Measurements from ENCODE around the gene PLA2G4E. TPM values are rescaled to one million over a fixed set of nuclear protein-coding genes. Genes with fewer than 3 reads are reported as not detected.

The PLA2G4E gene
- total RNA-seq, 5 donors from 2014 or later (not counting 1 experiment from before 2014, with no cell fraction given): not detected

DNA sequence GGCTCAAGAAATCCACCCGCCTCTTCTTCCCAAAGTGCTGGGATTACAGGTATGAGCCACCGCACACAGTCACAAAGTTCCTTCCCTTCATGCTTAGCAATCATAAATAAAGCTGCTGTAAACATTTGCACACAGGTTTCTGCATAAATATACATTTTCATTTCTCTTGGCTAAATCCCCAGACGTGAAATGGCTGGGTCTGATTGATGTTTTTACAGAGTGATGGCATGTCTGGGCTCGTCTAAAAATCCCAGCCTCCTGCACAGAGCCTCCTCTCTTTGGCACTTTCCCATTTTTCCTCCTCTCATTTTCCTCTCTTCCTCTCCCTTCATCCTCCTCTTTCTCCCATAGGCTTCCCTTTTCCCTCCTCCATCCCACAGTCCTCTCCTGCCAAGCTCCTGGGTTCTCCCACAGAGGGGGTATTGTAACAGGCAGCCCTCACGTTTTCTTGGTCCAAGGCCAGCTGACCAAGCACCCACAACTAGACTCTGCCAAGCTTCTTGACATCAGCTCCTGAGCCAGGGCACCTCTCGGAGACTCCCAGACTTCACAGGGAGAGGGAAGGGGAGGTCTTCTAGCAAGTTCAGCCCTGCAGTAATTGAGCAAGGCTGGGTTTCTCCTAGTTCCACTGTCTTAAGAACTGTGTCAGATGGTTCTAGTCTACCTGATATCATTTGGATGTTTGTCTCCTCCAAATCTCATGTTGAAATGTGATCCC is 10.5 kb upstream of the PLA2G4E start:
- no peaks in the 10 kb centered on the region for H3K36me3 Mint-ChIP-seq
- WGBS (ENCODE audit: insufficient coverage): 100% methylated on average over 1 of the region's 6 CpGs
- ChIA-PET CTCF (interaction anchor here in 1 of 2 donors (0.5 kb wide), 1 partner anchor 758 kb away, joined by 4 read pairs; no protein-coding TSS in a partner anchor), POLR2A (no interaction called here)
- no peaks in the 10 kb centered on the region for H3K36me3 ChIP-seq (ENCODE audit: control insufficient read depth in 2 of 2, extremely low read depth in 1 of 2, insufficient read depth in 1 of 2, low read length in 1 of 2)
- no peak overlapping the region for H3K27ac ChIP-seq (ENCODE audit: low read length)
- ATAC-seq (replicated peaks in 1 of 4) (no peak), DNase-seq (no peak)
- H3K9me3 ChIP-seq: no peaks in the 10 kb centered on the region
- peaks cover 6 to 8% (median 6%) of the 10 kb centered on the region in 3 donors for H3K4me1 Mint-ChIP-seq
- H3K9me3 Mint-ChIP-seq: no peaks in the 10 kb centered on the region
- H3K27ac Mint-ChIP-seq: no peak overlapping the region
- peaks cover 0 to 5% of the 10 kb centered on the region in 2 experiments for H3K4me1 ChIP-seq (ENCODE audit: control insufficient read depth in 1 of 2, extremely low read depth in 1 of 2, insufficient read depth in 2 of 2, low read length in 2 of 2)
- H3K4me3 Mint-ChIP-seq: no peak overlapping the region
- peaks cover 0 to 6% of the 10 kb centered on the region in 2 experiments for H3K27me3 ChIP-seq (replicated peaks in 1 of 2; ENCODE audit: control insufficient read depth in 2 of 2, extremely low read depth in 1 of 2, insufficient read depth in 2 of 2, low read length in 1 of 2)
- no peak overlapping the region for H3K4me3 ChIP-seq (ENCODE audit: control insufficient read depth in 1 of 2, extremely low read depth in 1 of 2, low read length in 1 of 2)
- peaks cover 0 to 2% of the 10 kb centered on the region in 2 donors for H3K27me3 Mint-ChIP-seq

- CTCF ChIA-PET: no interaction called here
- POLR2A ChIA-PET: no interaction called here
- WGBS (ENCODE audit: insufficient coverage): 82% methylated on average over 6 of the region's 7 CpGs
These were observed 6.7 kb upstream of the PLA2G4E start for GRCh38 chr15:42027521-42027920.

GRCh38 chr15:42024303-42024702 is 3.5 kb upstream of the PLA2G4E start:
- Mint-ChIP-seq H3K9me3 (no peaks in the 10 kb centered on the region), H3K27ac (no peak overlapping the region), H3K36me3 (no peaks in the 10 kb centered on the region), H3K27me3 (peaks cover 0 to 3% of the 10 kb centered on the region in 2 donors), H3K4me1 (no peaks in the 10 kb centered on the region), H3K4me3 (no peak overlapping the region)
- Histone ChIP-seq H3K4me1 (ENCODE audit: control insufficient read depth in 1 of 2, extremely low read depth in 1 of 2, insufficient read depth in 2 of 2, low read length in 2 of 2) (no peaks in the 10 kb centered on the region), H3K27me3 (replicated peaks in 1 of 2; ENCODE audit: control insufficient read depth in 2 of 2, extremely low read depth in 1 of 2, insufficient read depth in 2 of 2, low read length in 1 of 2) (peaks cover 0 to 5% of the 10 kb centered on the region in 2 experiments), H3K27ac (ENCODE audit: low read length) (no peak overlapping the region), H3K36me3 (ENCODE audit: control insufficient read depth in 2 of 2, extremely low read depth in 1 of 2, insufficient read depth in 1 of 2, low read length in 1 of 2) (no peaks in the 10 kb centered on the region), H3K4me3 (ENCODE audit: control insufficient read depth in 1 of 2, extremely low read depth in 1 of 2, low read length in 1 of 2) (no peak overlapping the region), H3K9me3 (no peaks in the 10 kb centered on the region)
- ChIA-PET CTCF (no interaction called here), POLR2A (no interaction called here)
- DNase-seq: no peak
- WGBS (ENCODE audit: insufficient coverage): 100% methylated on average over 1 of the region's 4 CpGs
- no peak for ATAC-seq (replicated peaks in 1 of 4)

More at GRCh38 chr15:42027521-42027920, 6.7 kb upstream of the PLA2G4E start:
- H3K9me3 ChIP-seq: no peaks in the 10 kb centered on the region
- ATAC-seq (replicated peaks in 1 of 4): no peak
- Mint-ChIP-seq H3K27me3 (peaks cover 0 to 3% of the 10 kb centered on the region in 2 donors), H3K4me1 (no peaks in the 10 kb centered on the region), H3K4me3 (no peak overlapping the region), H3K27ac (no peak overlapping the region), H3K9me3 (no peaks in the 10 kb centered on the region), H3K36me3 (no peaks in the 10 kb centered on the region)
- no peak overlapping the region for H3K4me3 ChIP-seq (ENCODE audit: control insufficient read depth in 1 of 2, extremely low read depth in 1 of 2, low read length in 1 of 2)
- H3K36me3 ChIP-seq (ENCODE audit: control insufficient read depth in 2 of 2, extremely low read depth in 1 of 2, insufficient read depth in 1 of 2, low read length in 1 of 2): no peaks in the 10 kb centered on the region
- no peak for DNase-seq
- H3K27me3 ChIP-seq (replicated peaks in 1 of 2; ENCODE audit: control insufficient read depth in 2 of 2, extremely low read depth in 1 of 2, insufficient read depth in 2 of 2, low read length in 1 of 2): peaks cover 0 to 6% of the 10 kb centered on the region in 2 experiments
- H3K27ac ChIP-seq (ENCODE audit: low read length): no peak overlapping the region
- no peaks in the 10 kb centered on the region for H3K4me1 ChIP-seq (ENCODE audit: control insufficient read depth in 1 of 2, extremely low read depth in 1 of 2, insufficient read depth in 2 of 2, low read length in 2 of 2)

GRCh38 chr15:42021593-42021992 is 751 bp upstream of the PLA2G4E start:
- no peak for DNase-seq
- no peaks in the 10 kb centered on the region for H3K36me3 ChIP-seq (ENCODE audit: control insufficient read depth in 2 of 2, extremely low read depth in 1 of 2, insufficient read depth in 1 of 2, low read length in 1 of 2)
- no peak for ATAC-seq (replicated peaks in 1 of 4)
- H3K4me1 ChIP-seq (ENCODE audit: control insufficient read depth in 1 of 2, extremely low read depth in 1 of 2, insufficient read depth in 2 of 2, low read length in 2 of 2): no peaks in the 10 kb centered on the region
- H3K27ac Mint-ChIP-seq: no peak overlapping the region
- H3K9me3 Mint-ChIP-seq: no peaks in the 10 kb centered on the region
- H3K9me3 ChIP-seq: no peaks in the 10 kb centered on the region
- peaks cover 0 to 11% of the 10 kb centered on the region in 2 experiments for H3K27me3 ChIP-seq (replicated peaks in 1 of 2; ENCODE audit: control insufficient read depth in 2 of 2, extremely low read depth in 1 of 2, insufficient read depth in 2 of 2, low read length in 1 of 2)
- no peaks in the 10 kb centered on the region for H3K4me1 Mint-ChIP-seq
- no peak overlapping the region for H3K4me3 ChIP-seq (ENCODE audit: control insufficient read depth in 1 of 2, extremely low read depth in 1 of 2, low read length in 1 of 2)
- H3K36me3 Mint-ChIP-seq: no peaks in the 10 kb centered on the region
- POLR2A ChIA-PET: no interaction called here
- CTCF ChIA-PET: no interaction called here
- no peak overlapping the region for H3K27ac ChIP-seq (ENCODE audit: low read length)
- 78% methylated on average over 5 of the region's 5 CpGs for WGBS (ENCODE audit: insufficient coverage)
- no peak overlapping the region for H3K4me3 Mint-ChIP-seq
- peaks cover 0 to 5% of the 10 kb centered on the region in 2 donors for H3K27me3 Mint-ChIP-seq

DNA sequence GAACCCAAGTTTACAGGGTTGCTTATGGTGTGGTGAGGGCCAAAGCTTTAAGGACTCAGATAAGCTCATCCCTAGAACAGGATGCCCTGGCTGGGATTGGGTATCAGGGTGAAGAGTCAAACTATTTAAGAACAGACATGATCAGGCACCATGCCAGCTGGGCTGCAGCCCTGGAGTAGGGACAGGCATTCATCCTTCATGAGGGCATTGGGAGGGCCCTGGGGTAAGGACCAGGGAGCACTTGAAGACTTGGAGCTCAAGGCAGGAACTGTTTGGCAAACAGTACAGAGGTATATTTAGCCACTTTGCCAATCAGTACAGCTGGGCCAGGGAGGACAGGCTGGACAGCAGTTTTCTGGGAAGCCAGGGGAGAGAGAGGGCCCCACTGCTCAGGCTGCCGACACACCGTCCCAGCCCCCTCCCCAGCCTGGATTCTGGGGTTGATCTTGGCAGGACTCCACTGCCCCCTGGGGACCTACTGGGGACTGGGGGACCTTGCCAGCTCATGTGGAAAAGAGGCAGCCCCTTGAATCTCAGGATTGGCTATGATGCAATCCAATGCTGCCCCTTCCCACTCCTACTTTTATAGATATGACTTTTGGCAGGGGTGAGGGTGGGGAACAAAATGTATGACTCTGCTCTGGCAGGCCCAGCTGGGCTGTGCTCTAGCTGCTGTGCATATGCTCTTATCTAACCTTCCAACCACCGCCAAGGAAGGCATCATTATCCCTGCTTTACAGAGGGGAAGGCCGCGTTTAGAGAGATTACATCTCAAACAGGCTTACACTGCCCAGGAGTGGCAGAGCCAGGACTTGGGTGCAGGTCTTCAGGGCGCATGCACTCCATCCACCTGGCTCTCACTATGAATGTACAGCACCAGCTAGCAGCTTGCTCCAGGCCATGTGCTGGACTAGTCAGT is 2.3 kb downstream of the PLA2G4E start:
- H3K9me3 ChIP-seq: no peaks in the 10 kb centered on the region
- ChIA-PET POLR2A (interaction anchor here in 1 of 2 donors (0.6 kb wide), 1 partner anchor 184 kb away, joined by 3 read pairs; no protein-coding TSS in a partner anchor), CTCF (interaction anchor here in 1 of 2 donors (0.5 kb wide), 1 partner anchor 383 kb away, joined by 3 read pairs; no protein-coding TSS in a partner anchor)
- H3K36me3 Mint-ChIP-seq: no peaks in the 10 kb centered on the region
- H3K4me3 ChIP-seq (ENCODE audit: control insufficient read depth in 1 of 2, extremely low read depth in 1 of 2, low read length in 1 of 2): no peak overlapping the region
- no peak overlapping the region for H3K4me3 Mint-ChIP-seq
- H3K27me3 Mint-ChIP-seq: peaks cover 0 to 2% of the 10 kb centered on the region in 2 donors
- peaks cover 0 to 21% of the 10 kb centered on the region in 2 experiments for H3K27me3 ChIP-seq (replicated peaks in 1 of 2; ENCODE audit: control insufficient read depth in 2 of 2, extremely low read depth in 1 of 2, insufficient read depth in 2 of 2, low read length in 1 of 2)
- no peaks in the 10 kb centered on the region for H3K4me1 ChIP-seq (ENCODE audit: control insufficient read depth in 1 of 2, extremely low read depth in 1 of 2, insufficient read depth in 2 of 2, low read length in 2 of 2)
- no peak overlapping the region for H3K27ac Mint-ChIP-seq
- DNase-seq (no peak), ATAC-seq (replicated peaks in 1 of 4) (no peak)
- H3K36me3 ChIP-seq (ENCODE audit: control insufficient read depth in 2 of 2, extremely low read depth in 1 of 2, insufficient read depth in 1 of 2, low read length in 1 of 2): no peaks in the 10 kb centered on the region
- H3K27ac ChIP-seq (ENCODE audit: low read length): no peak overlapping the region
- WGBS (ENCODE audit: insufficient coverage): 78% methylated on average over 5 of the region's 6 CpGs
- H3K9me3 Mint-ChIP-seq: no peaks in the 10 kb centered on the region
- no peaks in the 10 kb centered on the region for H3K4me1 Mint-ChIP-seq

DNA sequence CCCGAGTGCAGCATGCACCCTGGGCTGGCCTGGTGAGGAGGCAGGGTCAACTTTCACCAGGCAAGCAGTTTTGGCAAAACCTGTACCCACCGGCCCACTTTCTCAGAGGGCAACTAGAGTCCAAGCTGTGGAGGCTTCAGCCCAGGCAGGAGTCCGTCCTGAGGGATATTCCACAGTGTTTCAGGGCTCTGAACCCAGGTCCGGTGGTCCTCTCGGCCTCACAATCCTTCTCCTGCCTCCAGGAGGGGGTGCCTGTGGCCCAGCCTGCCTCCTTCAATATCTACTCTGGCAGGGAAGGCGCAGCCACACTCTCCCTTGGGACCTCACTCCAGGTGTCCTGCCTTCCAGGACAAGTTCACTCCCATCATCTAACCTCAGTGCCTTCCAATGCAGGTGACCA is 3.9 kb downstream of the PLA2G4E start:
- Mint-ChIP-seq H3K27ac (no peak overlapping the region), H3K4me3 (no peak overlapping the region), H3K4me1 (no peaks in the 10 kb centered on the region), H3K9me3 (no peaks in the 10 kb centered on the region), H3K36me3 (no peaks in the 10 kb centered on the region), H3K27me3 (peaks cover 0 to 2% of the 10 kb centered on the region in 2 donors)
- 64% methylated on average over 5 of the region's 6 CpGs for WGBS (ENCODE audit: insufficient coverage)
- Histone ChIP-seq H3K27ac (ENCODE audit: low read length) (no peak overlapping the region), H3K36me3 (ENCODE audit: control insufficient read depth in 2 of 2, extremely low read depth in 1 of 2, insufficient read depth in 1 of 2, low read length in 1 of 2) (no peaks in the 10 kb centered on the region), H3K4me1 (ENCODE audit: control insufficient read depth in 1 of 2, extremely low read depth in 1 of 2, insufficient read depth in 2 of 2, low read length in 2 of 2) (no peaks in the 10 kb centered on the region), H3K4me3 (ENCODE audit: control insufficient read depth in 1 of 2, extremely low read depth in 1 of 2, low read length in 1 of 2) (no peak overlapping the region), H3K9me3 (no peaks in the 10 kb centered on the region), H3K27me3 (replicated peaks in 1 of 2; ENCODE audit: control insufficient read depth in 2 of 2, extremely low read depth in 1 of 2, insufficient read depth in 2 of 2, low read length in 1 of 2) (peaks cover 0 to 21% of the 10 kb centered on the region in 2 experiments)
- DNase-seq (no peak), ATAC-seq (replicated peaks in 1 of 4) (no peak)
- CTCF ChIA-PET: no interaction called here
- POLR2A ChIA-PET: no interaction called here
